Measurements from ENCODE around the gene NDUFS3. TPM values are rescaled to one million over a fixed set of nuclear protein-coding genes. Genes with fewer than 3 reads are reported as not detected.

The NDUFS3 gene
- total RNA-seq, 1 experiment from 2014 or later: 135 TPM

DNA sequence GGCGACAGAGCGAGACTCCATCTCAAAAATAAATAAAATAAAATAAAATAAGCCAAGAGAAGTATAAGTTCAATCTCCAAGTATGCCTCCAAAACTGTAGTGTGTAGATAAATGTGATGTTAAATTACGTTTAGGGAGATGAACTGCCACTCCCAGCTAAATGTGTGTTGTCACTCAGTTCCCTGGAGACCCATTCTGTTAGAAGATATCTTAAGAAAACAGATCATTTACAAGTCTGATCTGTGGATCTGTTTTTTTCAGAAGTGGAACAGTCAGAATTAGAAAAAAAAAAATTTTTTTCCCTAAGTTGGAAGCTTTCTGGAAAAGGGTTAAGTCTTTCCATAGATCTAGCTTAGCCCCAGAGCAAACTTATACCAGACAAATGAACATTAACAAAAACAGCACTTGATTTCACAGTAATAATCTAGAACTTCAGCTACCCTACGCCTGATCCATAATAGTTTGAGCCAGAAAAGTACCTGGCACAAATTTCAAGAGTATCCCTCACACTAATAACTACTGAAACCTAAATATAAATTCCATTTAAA lies 44.1 kb upstream of the NDUFS3 start:
- intact Hi-C loops (cut with micrococcal nuclease; ENCODE audit: unreplicated experiment) (no loop called here), in situ Hi-C loops (cut with HindIII; ENCODE audit: low pct_unique_long_range_greater_than_20kb, low sequenced_read_pairs) (no loop called here)
- no peak for TF ChIP-seq TCF7L2 (IDR thresholded peaks at IDR 0.05; ENCODE audit: low read depth, low read length)
- TF ChIP-seq, protein P1, sequence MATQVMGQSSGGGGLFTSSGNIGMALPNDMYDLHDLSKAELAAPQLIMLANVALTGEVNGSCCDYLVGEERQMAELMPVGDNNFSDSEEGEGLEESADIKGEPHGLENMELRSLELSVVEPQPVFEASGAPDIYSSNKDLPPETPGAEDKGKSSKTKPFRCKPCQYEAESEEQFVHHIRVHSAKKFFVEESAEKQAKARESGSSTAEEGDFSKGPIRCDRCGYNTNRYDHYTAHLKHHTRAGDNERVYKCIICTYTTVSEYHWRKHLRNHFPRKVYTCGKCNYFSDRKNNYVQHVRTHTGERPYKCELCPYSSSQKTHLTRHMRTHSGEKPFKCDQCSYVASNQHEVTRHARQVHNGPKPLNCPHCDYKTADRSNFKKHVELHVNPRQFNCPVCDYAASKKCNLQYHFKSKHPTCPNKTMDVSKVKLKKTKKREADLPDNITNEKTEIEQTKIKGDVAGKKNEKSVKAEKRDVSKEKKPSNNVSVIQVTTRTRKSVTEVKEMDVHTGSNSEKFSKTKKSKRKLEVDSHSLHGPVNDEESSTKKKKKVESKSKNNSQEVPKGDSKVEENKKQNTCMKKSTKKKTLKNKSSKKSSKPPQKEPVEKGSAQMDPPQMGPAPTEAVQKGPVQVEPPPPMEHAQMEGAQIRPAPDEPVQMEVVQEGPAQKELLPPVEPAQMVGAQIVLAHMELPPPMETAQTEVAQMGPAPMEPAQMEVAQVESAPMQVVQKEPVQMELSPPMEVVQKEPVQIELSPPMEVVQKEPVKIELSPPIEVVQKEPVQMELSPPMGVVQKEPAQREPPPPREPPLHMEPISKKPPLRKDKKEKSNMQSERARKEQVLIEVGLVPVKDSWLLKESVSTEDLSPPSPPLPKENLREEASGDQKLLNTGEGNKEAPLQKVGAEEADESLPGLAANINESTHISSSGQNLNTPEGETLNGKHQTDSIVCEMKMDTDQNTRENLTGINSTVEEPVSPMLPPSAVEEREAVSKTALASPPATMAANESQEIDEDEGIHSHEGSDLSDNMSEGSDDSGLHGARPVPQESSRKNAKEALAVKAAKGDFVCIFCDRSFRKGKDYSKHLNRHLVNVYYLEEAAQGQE (IDR thresholded peaks at IDR 0.05; ENCODE audit: insufficient read depth in 1 of 2, low read depth in 2 of 2, low read length in 1 of 2): no peak
- TF ChIP-seq, protein P2, sequence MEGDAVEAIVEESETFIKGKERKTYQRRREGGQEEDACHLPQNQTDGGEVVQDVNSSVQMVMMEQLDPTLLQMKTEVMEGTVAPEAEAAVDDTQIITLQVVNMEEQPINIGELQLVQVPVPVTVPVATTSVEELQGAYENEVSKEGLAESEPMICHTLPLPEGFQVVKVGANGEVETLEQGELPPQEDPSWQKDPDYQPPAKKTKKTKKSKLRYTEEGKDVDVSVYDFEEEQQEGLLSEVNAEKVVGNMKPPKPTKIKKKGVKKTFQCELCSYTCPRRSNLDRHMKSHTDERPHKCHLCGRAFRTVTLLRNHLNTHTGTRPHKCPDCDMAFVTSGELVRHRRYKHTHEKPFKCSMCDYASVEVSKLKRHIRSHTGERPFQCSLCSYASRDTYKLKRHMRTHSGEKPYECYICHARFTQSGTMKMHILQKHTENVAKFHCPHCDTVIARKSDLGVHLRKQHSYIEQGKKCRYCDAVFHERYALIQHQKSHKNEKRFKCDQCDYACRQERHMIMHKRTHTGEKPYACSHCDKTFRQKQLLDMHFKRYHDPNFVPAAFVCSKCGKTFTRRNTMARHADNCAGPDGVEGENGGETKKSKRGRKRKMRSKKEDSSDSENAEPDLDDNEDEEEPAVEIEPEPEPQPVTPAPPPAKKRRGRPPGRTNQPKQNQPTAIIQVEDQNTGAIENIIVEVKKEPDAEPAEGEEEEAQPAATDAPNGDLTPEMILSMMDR (IDR thresholded peaks at IDR 0.05): no peak
- no peak for TF ChIP-seq SIN3A (IDR thresholded peaks at IDR 0.05; ENCODE audit: borderline replicate concordance, insufficient read depth, low read depth, low read length)
- TF ChIP-seq POLR2AphosphoS5 (IDR thresholded peaks at IDR 0.05; ENCODE audit: low read depth, low read length): no peak
- POLR2A ChIA-PET: no interaction called here
- Histone ChIP-seq H3K36me3 (ENCODE audit: control insufficient read depth, insufficient read depth, low read length) (no peaks in the 10 kb centered on the region), H3K4me1 (ENCODE audit: control insufficient read depth, insufficient read depth, low read length) (peaks cover 21% of the 10 kb centered on the region), H3K27me3 (ENCODE audit: control insufficient read depth, insufficient read depth, low read length) (no peaks in the 10 kb centered on the region), H3K27ac (ENCODE audit: low read length) (no peak overlapping the region), H3K4me3 (ENCODE audit: low read depth in 2 of 2, low read length in 2 of 2) (no peak overlapping the region), H3K9me3 (ENCODE audit: control insufficient read depth, insufficient read depth, low read depth, low read length) (no peaks in the 10 kb centered on the region)
- DNase-seq (ENCODE audit: low read depth, low spot score): no peak
- no TSS peak for BruUV-seq (replicated peaks)
- ATAC-seq: no peak
- CTCF ChIA-PET: no interaction called here

DNA sequence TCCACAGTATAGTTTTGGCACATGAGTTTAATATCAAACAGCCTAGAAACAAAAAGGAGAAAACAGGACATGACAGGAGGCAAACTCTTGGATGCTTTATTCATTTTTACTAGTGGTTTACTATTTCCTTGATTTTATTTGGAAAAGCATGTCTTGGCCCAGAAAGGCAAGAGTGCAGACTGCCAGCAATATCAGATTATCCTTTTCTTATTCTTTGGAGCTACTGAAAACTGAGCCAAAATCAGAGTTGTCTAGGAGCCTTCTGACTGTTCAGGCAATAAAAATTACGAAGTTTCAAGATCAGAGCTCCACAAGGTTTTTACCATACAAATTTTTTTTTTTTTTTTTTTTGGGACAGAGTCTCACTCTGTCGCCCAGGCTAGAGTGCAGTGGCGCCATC lies 42.0 kb upstream of the NDUFS3 start:
- BruUV-seq (replicated peaks): no TSS peak
- in situ Hi-C loops (cut with HindIII; ENCODE audit: low pct_unique_long_range_greater_than_20kb, low sequenced_read_pairs): no loop called here
- TF ChIP-seq TCF7L2 (IDR thresholded peaks at IDR 0.05; ENCODE audit: low read depth, low read length) (no peak), SIN3A (IDR thresholded peaks at IDR 0.05; ENCODE audit: borderline replicate concordance, insufficient read depth, low read depth, low read length) (no peak), POLR2AphosphoS5 (IDR thresholded peaks at IDR 0.05; ENCODE audit: low read depth, low read length) (no peak)
- TF ChIP-seq, protein P1 (IDR thresholded peaks at IDR 0.05; ENCODE audit: insufficient read depth in 1 of 2, low read depth in 2 of 2, low read length in 1 of 2): no peak
- TF ChIP-seq, protein P2 (IDR thresholded peaks at IDR 0.05): no peak
- Histone ChIP-seq H3K9me3 (ENCODE audit: control insufficient read depth, insufficient read depth, low read depth, low read length) (no peaks in the 10 kb centered on the region), H3K36me3 (ENCODE audit: control insufficient read depth, insufficient read depth, low read length) (no peaks in the 10 kb centered on the region), H3K4me3 (ENCODE audit: low read depth in 2 of 2, low read length in 2 of 2) (no peak overlapping the region), H3K27me3 (ENCODE audit: control insufficient read depth, insufficient read depth, low read length) (no peaks in the 10 kb centered on the region), H3K4me1 (ENCODE audit: control insufficient read depth, insufficient read depth, low read length) (peaks cover 31% of the 10 kb centered on the region), H3K27ac (ENCODE audit: low read length) (no peak overlapping the region)
- no peak for DNase-seq (ENCODE audit: low read depth, low spot score)
- CTCF ChIA-PET: no interaction called here
- intact Hi-C loops (cut with micrococcal nuclease; ENCODE audit: unreplicated experiment): no loop called here
- ATAC-seq: no peak
- POLR2A ChIA-PET: interaction anchor here (0.6 kb wide), 1 partner anchor 91 kb away, joined by 4 read pairs; no protein-coding TSS in a partner anchor
